ENCODE data around the gene MAST2.

DNA sequence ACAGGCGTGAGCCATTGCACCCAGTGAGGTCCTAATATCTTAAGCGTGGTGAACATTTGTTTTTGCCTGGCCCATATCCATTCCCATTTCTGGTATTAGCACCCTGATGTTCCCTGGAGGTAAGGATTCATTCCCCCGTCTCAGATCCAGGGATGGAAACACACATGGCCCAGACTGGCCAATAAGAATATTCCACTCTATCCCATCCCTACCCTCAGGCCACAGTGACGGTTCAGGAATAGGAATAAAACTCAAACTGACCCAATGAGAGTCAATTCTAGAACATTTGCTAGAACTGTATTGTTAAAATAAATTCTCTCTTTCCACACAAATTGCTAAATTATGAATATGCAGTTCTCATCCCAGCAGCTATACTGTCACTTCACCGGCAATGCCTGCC, 252.9 kb downstream of the MAST2 start:
- TF ChIP-seq, protein P1, sequence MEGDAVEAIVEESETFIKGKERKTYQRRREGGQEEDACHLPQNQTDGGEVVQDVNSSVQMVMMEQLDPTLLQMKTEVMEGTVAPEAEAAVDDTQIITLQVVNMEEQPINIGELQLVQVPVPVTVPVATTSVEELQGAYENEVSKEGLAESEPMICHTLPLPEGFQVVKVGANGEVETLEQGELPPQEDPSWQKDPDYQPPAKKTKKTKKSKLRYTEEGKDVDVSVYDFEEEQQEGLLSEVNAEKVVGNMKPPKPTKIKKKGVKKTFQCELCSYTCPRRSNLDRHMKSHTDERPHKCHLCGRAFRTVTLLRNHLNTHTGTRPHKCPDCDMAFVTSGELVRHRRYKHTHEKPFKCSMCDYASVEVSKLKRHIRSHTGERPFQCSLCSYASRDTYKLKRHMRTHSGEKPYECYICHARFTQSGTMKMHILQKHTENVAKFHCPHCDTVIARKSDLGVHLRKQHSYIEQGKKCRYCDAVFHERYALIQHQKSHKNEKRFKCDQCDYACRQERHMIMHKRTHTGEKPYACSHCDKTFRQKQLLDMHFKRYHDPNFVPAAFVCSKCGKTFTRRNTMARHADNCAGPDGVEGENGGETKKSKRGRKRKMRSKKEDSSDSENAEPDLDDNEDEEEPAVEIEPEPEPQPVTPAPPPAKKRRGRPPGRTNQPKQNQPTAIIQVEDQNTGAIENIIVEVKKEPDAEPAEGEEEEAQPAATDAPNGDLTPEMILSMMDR (IDR thresholded peaks at IDR 0.05) = no peak
- no peak for TF ChIP-seq POLR2A (IDR thresholded peaks at IDR 0.05)

All from lower leg skin (tissue), 3 donors.